Measurements from ENCODE around the gene TLCD2.

TLCD2 gene

GRCh38 chr17:1736348-1737281, 26.4 kb upstream of the TLCD2 start:
- no peaks in the 10 kb centered on the region for H4K20me1 ChIP-seq (ENCODE audit: insufficient read depth, low read length)
- no peak overlapping the region for H2AFZ ChIP-seq (ENCODE audit: low read depth, low read length)
- H3K27me3 ChIP-seq (ENCODE audit: low read depth, low read length) = no peaks in the 10 kb centered on the region
- no peak overlapping the region for H3K27ac ChIP-seq (ENCODE audit: low read length)
- H3K36me3 ChIP-seq (replicated peaks; ENCODE audit: low read depth, low read length) = peaks cover 9% of the 10 kb centered on the region
- no peak overlapping the region for H3K9ac ChIP-seq (ENCODE audit: low read length)
- no peaks in the 10 kb centered on the region for H3K9me3 ChIP-seq (ENCODE audit: insufficient read depth, low read length)
- H3K4me3 ChIP-seq (ENCODE audit: low read length) = no peak overlapping the region
- no peak for TF ChIP-seq CTCF (IDR thresholded peaks at IDR 0.05; ENCODE audit: low read depth, low read length)
- TF ChIP-seq EZH2phosphoT487 (IDR thresholded peaks at IDR 0.05; ENCODE audit: low read depth) = no peak
- no peak overlapping the region for H3K4me2 ChIP-seq (ENCODE audit: low read length)
- no peaks in the 10 kb centered on the region for H3K79me2 ChIP-seq (ENCODE audit: low read length)
- H3K4me1 ChIP-seq (ENCODE audit: low read length) = no peaks in the 10 kb centered on the region

- Histone ChIP-seq H3K4me3 (ENCODE audit: low read length) (no peak overlapping the region), H3K27ac (ENCODE audit: low read length) (no peak overlapping the region), H3K36me3 (replicated peaks; ENCODE audit: low read depth, low read length) (peaks cover 9% of the 10 kb centered on the region), H3K27me3 (ENCODE audit: low read depth, low read length) (no peaks in the 10 kb centered on the region), H2AFZ (ENCODE audit: low read depth, low read length) (no peak overlapping the region), H3K4me2 (ENCODE audit: low read length) (no peak overlapping the region), H4K20me1 (ENCODE audit: insufficient read depth, low read length) (no peaks in the 10 kb centered on the region), H3K79me2 (ENCODE audit: low read length) (no peaks in the 10 kb centered on the region), H3K9me3 (ENCODE audit: insufficient read depth, low read length) (no peaks in the 10 kb centered on the region), H3K9ac (ENCODE audit: low read length) (no peak overlapping the region), H3K4me1 (ENCODE audit: low read length) (no peaks in the 10 kb centered on the region)
- TF ChIP-seq EZH2phosphoT487 (IDR thresholded peaks at IDR 0.05; ENCODE audit: low read depth) = no peak
- TF ChIP-seq CTCF (IDR thresholded peaks at IDR 0.05; ENCODE audit: low read depth, low read length) = no peak
Observed at GRCh38 chr17:1735834-1736347, 25.7 kb upstream of the TLCD2 start.

- H2AFZ ChIP-seq (ENCODE audit: low read depth, low read length) = no peak overlapping the region
- no peaks in the 10 kb centered on the region for H3K4me1 ChIP-seq (ENCODE audit: low read length)
- no peaks in the 10 kb centered on the region for H3K9me3 ChIP-seq (ENCODE audit: insufficient read depth, low read length)
- H3K27me3 ChIP-seq (ENCODE audit: low read depth, low read length) = no peaks in the 10 kb centered on the region
- H3K27ac ChIP-seq (ENCODE audit: low read length) = no peak overlapping the region
- no peak overlapping the region for H3K9ac ChIP-seq (ENCODE audit: low read length)
- no peaks in the 10 kb centered on the region for H4K20me1 ChIP-seq (ENCODE audit: insufficient read depth, low read length)
- no peak for TF ChIP-seq EZH2phosphoT487 (IDR thresholded peaks at IDR 0.05; ENCODE audit: low read depth)
- TF ChIP-seq CTCF (IDR thresholded peaks at IDR 0.05; ENCODE audit: low read depth, low read length) = no peak
- H3K4me3 ChIP-seq (ENCODE audit: low read length) = no peak overlapping the region
- no peak overlapping the region for H3K4me2 ChIP-seq (ENCODE audit: low read length)
- H3K36me3 ChIP-seq (replicated peaks; ENCODE audit: low read depth, low read length) = peaks cover 9% of the 10 kb centered on the region
- H3K79me2 ChIP-seq (ENCODE audit: low read length) = no peaks in the 10 kb centered on the region
Observed at GRCh38 chr17:1735418-1735817, 25.2 kb upstream of the TLCD2 start.

GRCh38 chr17:1733759-1734158, 23.6 kb upstream of the TLCD2 start:
- Histone ChIP-seq H3K36me3 (replicated peaks; ENCODE audit: low read depth, low read length) (peaks cover 9% of the 10 kb centered on the region), H3K4me3 (ENCODE audit: low read length) (no peak overlapping the region), H3K79me2 (ENCODE audit: low read length) (0 out of 2 replicates have a peak, but pooled peaks cover 2% of the 10 kb centered on the region), H4K20me1 (ENCODE audit: insufficient read depth, low read length) (no peaks in the 10 kb centered on the region), H3K27ac (ENCODE audit: low read length) (no peak overlapping the region), H3K4me1 (ENCODE audit: low read length) (no peaks in the 10 kb centered on the region), H2AFZ (ENCODE audit: low read depth, low read length) (no peak overlapping the region), H3K27me3 (ENCODE audit: low read depth, low read length) (no peaks in the 10 kb centered on the region), H3K9me3 (ENCODE audit: insufficient read depth, low read length) (no peaks in the 10 kb centered on the region), H3K4me2 (ENCODE audit: low read length) (no peak overlapping the region), H3K9ac (ENCODE audit: low read length) (no peak overlapping the region)
- TF ChIP-seq CTCF (IDR thresholded peaks at IDR 0.05; ENCODE audit: low read depth, low read length) (no peak), EZH2phosphoT487 (IDR thresholded peaks at IDR 0.05; ENCODE audit: low read depth) (no peak)
